NOMO-1 (cell line): ENCODE results near the gene BMP4.

Experiments used
- DNase-seq, 2 experiments: peaks; one replicate each; lab custom pipeline; 2025; ENCODE audit not compliant: unreplicated experiment in 2 of 2; lab: John Stamatoyannopoulos, UW

Gene BMP4

GRCh38 chr14:53947094-53947445 lies 9.6 kb downstream of the BMP4 start:
- DNase-seq = no peak

GRCh38 chr14:53946404-53947093 lies 10.1 kb downstream of the BMP4 start:
- no peak for DNase-seq

- no peak for DNase-seq
Measured at GRCh38 chr14:53946071-53946403, 10.6 kb downstream of the BMP4 start.

GRCh38 chr14:53943751-53944083 lies 12.9 kb downstream of the BMP4 start:
- DNase-seq = no peak

- no peak for DNase-seq
Measured at GRCh38 chr14:53942970-53943750, 13.5 kb downstream of the BMP4 start.

GRCh38 chr14:53938136-53938837 lies 18.3 kb downstream of the BMP4 start:
- DNase-seq = no peak

GRCh38 chr14:53934778-53935414 lies 21.7 kb downstream of the BMP4 start:
- DNase-seq = no peak

- no peak for DNase-seq
Measured at GRCh38 chr14:53932966-53933365, 23.7 kb downstream of the BMP4 start.

GRCh38 chr14:53929871-53930715 lies 26.5 kb downstream of the BMP4 start:
- no peak for DNase-seq

GRCh38 chr14:53927171-53927570 lies 29.5 kb downstream of the BMP4 start:
- no peak for DNase-seq

- no peak for DNase-seq
Measured at GRCh38 chr14:53925201-53925766, 31.3 kb downstream of the BMP4 start.

- peak in 1 of 2 experiments; percentile 6 for DNase-seq
Measured at GRCh38 chr14:53924753-53925152, 31.9 kb downstream of the BMP4 start.

GRCh38 chr14:53921027-53921426 lies 35.6 kb downstream of the BMP4 start:
- DNase-seq = no peak

- DNase-seq = no peak
Measured at GRCh38 chr14:53916239-53916638, 40.4 kb downstream of the BMP4 start.

GRCh38 chr14:53915364-53916014 lies 41.1 kb downstream of the BMP4 start:
- DNase-seq = no peak

GRCh38 chr14:53912021-53912420 lies 44.6 kb downstream of the BMP4 start:
- no peak for DNase-seq

- no peak for DNase-seq
Measured at GRCh38 chr14:53908416-53908815, 48.2 kb downstream of the BMP4 start.

- DNase-seq = no peak
Measured at GRCh38 chr14:53902307-53902706, 54.3 kb downstream of the BMP4 start.

GRCh38 chr14:53900499-53900898 lies 56.1 kb downstream of the BMP4 start:
- DNase-seq = no peak
